CD8-positive, alpha-beta memory T cell (primary cell): Measurements from ENCODE around the gene RAP1GDS1. TPM values are rescaled to one million over a fixed set of nuclear protein-coding genes. Genes with fewer than 3 reads are reported as not detected.

Experiments used
- CTCF ChIA-PET: fragments of 350-600 bp; sonication (Branson Sonifier 250); formaldehyde crosslinking; loops from one replicate; lab custom pipeline; 2021; ENCODE audit warnings: antibody characterized with exemption; lab: Charles Lee
- POLR2A ChIA-PET: fragments of 350-600 bp; sonication (Branson Sonifier 250); formaldehyde crosslinking; loops from one replicate; lab custom pipeline; 2021; ENCODE audit warnings: antibody characterized with exemption; lab: Charles Lee
- DNase-seq, 5 donors: peaks; one replicate each; pipeline versions ENCODE4 v3.0.0 to v3.0.0-alpha.2; 2020 to 2022; ENCODE audit warnings: mixed read lengths in 1 of 5
- H3K27ac ChIP-seq: one replicate; pipeline ENCODE4 v1.7.0; 2013; ENCODE audit warnings: low read depth, mild to moderate bottlenecking, low read length, moderate library complexity
- H3K27me3 ChIP-seq: 2 replicates; pipeline ENCODE4 v1.7.0; 2013; ENCODE audit warnings: low read length, mild to moderate bottlenecking; ENCODE audit not compliant: insufficient read depth, poor library complexity, severe bottlenecking
- H3K36me3 ChIP-seq: 2 replicates; pipeline ENCODE4 v1.7.0; 2013; ENCODE audit warnings: mild to moderate bottlenecking, low read length, moderate library complexity; ENCODE audit not compliant: insufficient read depth
- H3K4me1 ChIP-seq: 2 replicates; pipeline ENCODE4 v1.7.0; 2013; ENCODE audit warnings: mild to moderate bottlenecking, low read length, moderate library complexity; ENCODE audit not compliant: insufficient read depth
- H3K4me3 ChIP-seq: 2 replicates; pipeline ENCODE4 v1.7.0; 2013; ENCODE audit warnings: mild to moderate bottlenecking, low read length
- H3K9me3 ChIP-seq: 2 replicates; pipeline ENCODE4 v1.7.0; 2013; ENCODE audit warnings: mild to moderate bottlenecking, low read length
- H3K27ac Mint-ChIP-seq, 8 donors: one replicate each; pipeline ENCODE4 v1.8.0; 2020 to 2021; ENCODE audit warnings: mixed read lengths in 8 of 8, mild to moderate bottlenecking in 6 of 8, inconsistent platforms in 3 of 8, moderate library complexity in 3 of 8
- H3K27me3 Mint-ChIP-seq, 2 donors: one replicate each; pipeline ENCODE4 v1.8.0; 2020 to 2021; ENCODE audit warnings: mixed read lengths in 2 of 2, mild to moderate bottlenecking in 1 of 2, moderate library complexity in 1 of 2
- H3K36me3 Mint-ChIP-seq, 3 donors: one replicate each; pipeline ENCODE4 v1.8.0; 2020 to 2021; ENCODE audit warnings: mixed read lengths in 3 of 3, inconsistent platforms in 1 of 3, mild to moderate bottlenecking in 1 of 3
- H3K4me1 Mint-ChIP-seq, 3 donors: one replicate each; pipeline ENCODE4 v1.8.0; 2020 to 2021; ENCODE audit warnings: mixed read lengths in 3 of 3, inconsistent platforms in 1 of 3, mild to moderate bottlenecking in 1 of 3
- H3K4me3 Mint-ChIP-seq, 7 donors: one replicate each; pipeline ENCODE4 v1.8.0; 2020 to 2021; ENCODE audit warnings: mixed read lengths in 7 of 7, mild to moderate bottlenecking in 6 of 7, moderate library complexity in 4 of 7, inconsistent platforms in 2 of 7
- H3K9me3 Mint-ChIP-seq, 5 donors: one replicate each; pipeline ENCODE4 v1.8.0; 2020 to 2022; ENCODE audit warnings: mixed read lengths in 5 of 5, mild to moderate bottlenecking in 3 of 5, moderate library complexity in 2 of 5, inconsistent platforms in 1 of 5
- polyA plus RNA-seq: library from polyadenylated mRNA; unstranded; fragments of 300-500 nt; fragmentation: Illumina TruSeq; gene quantifications from one replicate; pipeline ENCODE4 v1.2.3, GENCODE V29; 2021
- total RNA-seq, 2 experiments: library from RNA; stranded (reverse); gene quantifications; one replicate each; pipeline ENCODE4 v1.2.3, GENCODE V29; 2021

The RAP1GDS1 gene
- total and polyA plus RNA-seq, 3 experiments from 2014 or later: 40.9 to 56.4 (median 53.7) TPM

GRCh38 chr4:98484031-98484430 is 222.8 kb downstream of the RAP1GDS1 start:
- peak overlapping the region in 4 of 8 donors; percentile 0 to 61 (median 27) for H3K27ac Mint-ChIP-seq
- no peaks in the 10 kb centered on the region for H3K9me3 Mint-ChIP-seq
- peaks cover 2 to 10% (median 3%) of the 10 kb centered on the region in 3 donors for H3K36me3 Mint-ChIP-seq
- H3K27me3 ChIP-seq: no peaks in the 10 kb centered on the region
- CTCF ChIA-PET: no interaction called here
- DNase-seq: no peak
- H3K36me3 ChIP-seq: no peaks in the 10 kb centered on the region
- no peak overlapping the region for H3K4me3 ChIP-seq
- no peak overlapping the region for H3K27ac ChIP-seq
- peaks cover 39 to 68% (median 65%) of the 10 kb centered on the region in 3 donors for H3K4me1 Mint-ChIP-seq
- POLR2A ChIA-PET: no interaction called here
- H3K9me3 ChIP-seq: no peaks in the 10 kb centered on the region
- no peak overlapping the region for H3K4me3 Mint-ChIP-seq
- no peaks in the 10 kb centered on the region for H3K4me1 ChIP-seq
- no peaks in the 10 kb centered on the region for H3K27me3 Mint-ChIP-seq

GRCh38 chr4:98485816-98486345 is 224.7 kb downstream of the RAP1GDS1 start:
- Mint-ChIP-seq H3K4me1 (peaks cover 39 to 73% (median 66%) of the 10 kb centered on the region in 3 donors), H3K4me3 (peak overlapping the region in 3 of 7 donors; percentile 46 to 50 (median 48)), H3K9me3 (no peaks in the 10 kb centered on the region), H3K27ac (peak overlapping the region in 2 of 8 donors; percentile 28 to 35), H3K36me3 (peaks cover 2 to 9% (median 3%) of the 10 kb centered on the region in 3 donors), H3K27me3 (no peaks in the 10 kb centered on the region)
- H3K27me3 ChIP-seq: no peaks in the 10 kb centered on the region
- no peak for DNase-seq
- no peak overlapping the region for H3K4me3 ChIP-seq
- no peaks in the 10 kb centered on the region for H3K9me3 ChIP-seq
- no peaks in the 10 kb centered on the region for H3K4me1 ChIP-seq
- H3K36me3 ChIP-seq: no peaks in the 10 kb centered on the region
- no peak overlapping the region for H3K27ac ChIP-seq
- POLR2A ChIA-PET: no interaction called here
- CTCF ChIA-PET: interaction anchor here (0.6 kb wide), 1 partner anchor 18 kb away, joined by 3 read pairs; no protein-coding TSS in a partner anchor

- Mint-ChIP-seq H3K4me1 (peaks cover 19 to 49% (median 41%) of the 10 kb centered on the region in 3 donors), H3K36me3 (peaks cover 0 to 2% (median 0%) of the 10 kb centered on the region in 3 donors), H3K27ac (peak overlapping the region in 2 of 8 donors; percentile 7 to 23), H3K9me3 (no peaks in the 10 kb centered on the region), H3K27me3 (no peaks in the 10 kb centered on the region), H3K4me3 (no peak overlapping the region)
- Histone ChIP-seq H3K4me3 (no peak overlapping the region), H3K4me1 (no peaks in the 10 kb centered on the region), H3K9me3 (no peaks in the 10 kb centered on the region), H3K27me3 (no peaks in the 10 kb centered on the region), H3K36me3 (no peaks in the 10 kb centered on the region), H3K27ac (no peak overlapping the region)
- CTCF ChIA-PET: no interaction called here
- DNase-seq: no peak
- POLR2A ChIA-PET: no interaction called here
These were observed 229.1 kb downstream of the RAP1GDS1 start for GRCh38 chr4:98490251-98490650.

- ChIA-PET POLR2A (no interaction called here), CTCF (no interaction called here)
- Mint-ChIP-seq H3K9me3 (no peaks in the 10 kb centered on the region), H3K27me3 (no peaks in the 10 kb centered on the region), H3K4me1 (peaks cover 11 to 32% (median 25%) of the 10 kb centered on the region in 3 donors), H3K4me3 (no peak overlapping the region), H3K36me3 (peaks cover 0 to 1% (median 0%) of the 10 kb centered on the region in 3 donors), H3K27ac (peak overlapping the region in 3 of 8 donors; percentile 20 to 76 (median 54))
- Histone ChIP-seq H3K9me3 (no peaks in the 10 kb centered on the region), H3K27me3 (no peaks in the 10 kb centered on the region), H3K4me1 (no peaks in the 10 kb centered on the region), H3K27ac (no peak overlapping the region), H3K4me3 (no peak overlapping the region), H3K36me3 (no peaks in the 10 kb centered on the region)
- no peak for DNase-seq
These were observed 230.8 kb downstream of the RAP1GDS1 start for GRCh38 chr4:98491899-98492559.

- Histone ChIP-seq H3K4me3 (no peak overlapping the region), H3K36me3 (no peaks in the 10 kb centered on the region), H3K9me3 (no peaks in the 10 kb centered on the region), H3K27me3 (no peaks in the 10 kb centered on the region), H3K27ac (no peak overlapping the region), H3K4me1 (no peaks in the 10 kb centered on the region)
- Mint-ChIP-seq H3K36me3 (peaks cover 0 to 6% (median 3%) of the 10 kb centered on the region in 3 donors), H3K9me3 (no peaks in the 10 kb centered on the region), H3K4me1 (peaks cover 9 to 25% (median 25%) of the 10 kb centered on the region in 3 donors), H3K27me3 (no peaks in the 10 kb centered on the region), H3K4me3 (no peak overlapping the region), H3K27ac (peak overlapping the region in 1 of 8 donors; percentile 37)
- CTCF ChIA-PET: interaction anchor here (1.2 kb wide), 1 partner anchor 16 kb away, joined by 3 read pairs; no protein-coding TSS in a partner anchor
- POLR2A ChIA-PET: no interaction called here
- DNase-seq: no peak
These were observed 232.1 kb downstream of the RAP1GDS1 start for GRCh38 chr4:98493296-98493695.

Other genes with a start within 250 kb of the RAP1GDS1 start
- not detected for gene STPG2, start 117.9 kb upstream of the RAP1GDS1 start, total RNA-seq
- not detected for gene STPG2, start 117.9 kb upstream of the RAP1GDS1 start, polyA plus RNA-seq